Hepatocyte (in vitro differentiated cells): ENCODE data around the gene CHCHD5. TPM values are rescaled to one million over a fixed set of nuclear protein-coding genes. Genes with fewer than 3 reads are reported as not detected.

Source experiments
- DNase-seq: peaks from one replicate; pipeline ENCODE4 v3.0.0-alpha.2; 2016; ENCODE audit warnings: low spot score
- H2AFZ ChIP-seq: fragments of 200-600 bp; sonication (generic); 2 replicates; pipeline ENCODE4 v1.6.0; 2016; ENCODE audit warnings: antibody characterized with exemption, mild to moderate bottlenecking
- H3K27ac ChIP-seq: fragments of 200-600 bp; sonication (generic); 2 replicates; pipeline ENCODE4 v1.5.1; 2016; ENCODE audit warnings: mild to moderate bottlenecking
- H3K27me3 ChIP-seq: fragments of 200-600 bp; sonication (generic); 2 replicates; pipeline ENCODE4 v1.6.1; 2016
- H3K36me3 ChIP-seq: fragments of 200-600 bp; sonication (generic); replicated peaks from 2 replicates; pipeline ENCODE4 v1.5.1; 2016; ENCODE audit warnings: low read depth; ENCODE audit not compliant: insufficient read depth
- H3K4me1 ChIP-seq: fragments of 200-600 bp; sonication (generic); 2 replicates; pipeline ENCODE4 v1.5.1; 2016; ENCODE audit warnings: mild to moderate bottlenecking, moderate library complexity; ENCODE audit not compliant: insufficient read depth
- H3K4me2 ChIP-seq: fragments of 200-600 bp; sonication (generic); 2 replicates; pipeline ENCODE4 v1.6.0; 2016
- H3K4me3 ChIP-seq: fragments of 200-600 bp; sonication (generic); 2 replicates; pipeline ENCODE4 v1.5.1; 2016; ENCODE audit warnings: mild to moderate bottlenecking
- H3K79me2 ChIP-seq: fragments of 200-600 bp; sonication (generic); 2 replicates; pipeline ENCODE4 v1.6.0; 2017; ENCODE audit warnings: mild to moderate bottlenecking
- H3K9me2 ChIP-seq: fragments of 200-600 bp; sonication (generic); replicated peaks from 2 replicates; pipeline ENCODE4 v1.6.0; 2017; ENCODE audit warnings: mild to moderate bottlenecking; ENCODE audit not compliant: insufficient read depth
- H3K9me3 ChIP-seq: fragments of 200-600 bp; sonication (generic); 2 replicates; pipeline ENCODE4 v1.5.1; 2016; ENCODE audit warnings: low read depth, mild to moderate bottlenecking
- H4K20me1 ChIP-seq: fragments of 200-600 bp; sonication (generic); 2 replicates; pipeline ENCODE4 v1.6.0; 2016; ENCODE audit warnings: mild to moderate bottlenecking; ENCODE audit not compliant: insufficient read depth, poor library complexity, severe bottlenecking
- EZH2 ChIP-seq: fragments of 200-600 bp; sonication (generic); IDR thresholded peaks from 2 replicates; pipeline ENCODE4 v1.6.1; 2016; ENCODE audit warnings: antibody characterized with exemption, mild to moderate bottlenecking, borderline replicate concordance
- EZH2phosphoT487 ChIP-seq: fragments of 200-600 bp; sonication (generic); IDR thresholded peaks from one replicate; pipeline ENCODE4 v1.6.1; 2018; ENCODE audit warnings: antibody characterized with exemption, mild to moderate bottlenecking, low read depth, moderate library complexity; ENCODE audit not compliant: unreplicated experiment, severe bottlenecking
- WGBS: methylation state at CpG from one replicate; pipeline ENCODE4 v1.1.6; 2016; ENCODE audit warnings: low lambda C conversion rate; ENCODE audit errors: missing lambda C conversion rate; 5-methylcytosine and 5-hydroxymethylcytosine counted together
- polyA plus RNA-seq: library from polyadenylated mRNA; unstranded; fragments of >200 nt; fragmentation: Nextera tagmentation; extraction: Ambion mirVana; gene quantifications from 2 replicates; pipeline ENCODE4 v1.2.1, GENCODE V29; 2016
- total RNA-seq: library from RNA; depleted of rRNA; stranded (reverse); fragments of >200 nt; gene quantifications from 2 replicates; pipeline ENCODE4 v1.2.3, GENCODE V29; 2014
- TF ChIP-seq, protein P1 (sequence below): fragments of 200-600 bp; sonication (generic); IDR thresholded peaks from 2 replicates; pipeline ENCODE4 v1.5.1; 2016; ENCODE audit warnings: antibody characterized with exemption, mild to moderate bottlenecking; ENCODE audit not compliant: poor library complexity

The CHCHD5 gene
- total and polyA plus RNA-seq, 2 experiments from 2014 or later = 19.1 to 67.3 TPM

DNA sequence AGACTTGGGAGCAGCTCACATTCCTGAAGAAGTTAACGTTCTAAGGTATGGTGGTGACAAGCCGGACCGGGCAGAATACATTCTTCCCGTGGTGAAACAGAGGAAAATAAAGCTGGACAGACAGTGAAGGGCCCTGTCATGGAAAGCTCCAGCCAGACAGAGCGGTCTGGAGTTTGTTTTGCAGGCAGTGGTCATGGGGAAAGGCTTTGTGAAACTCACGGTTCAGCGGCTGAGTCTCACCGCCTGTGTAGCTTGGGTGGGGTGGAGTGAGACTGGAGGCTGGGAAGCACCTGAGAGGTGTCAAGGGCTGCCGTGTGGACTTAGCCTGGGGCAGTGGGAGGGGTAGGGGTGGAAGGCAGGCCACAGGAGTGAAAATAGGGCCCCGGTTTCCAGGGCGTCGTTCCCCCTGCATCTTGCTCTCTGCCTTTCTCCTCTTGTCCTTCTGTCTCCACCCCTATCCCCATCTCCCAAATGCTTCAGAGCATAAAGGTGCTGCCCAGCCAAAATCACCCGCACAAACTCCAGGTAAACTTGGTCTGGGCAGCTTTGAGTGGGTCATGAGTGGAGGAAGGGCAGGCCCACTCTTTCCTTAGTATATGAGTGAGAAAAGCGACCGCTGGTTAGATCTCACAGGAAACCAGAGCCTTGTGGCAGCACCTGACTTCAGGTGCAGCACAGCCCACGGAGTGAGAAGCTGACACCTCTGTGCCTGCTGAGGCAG is 49.9 kb downstream of the CHCHD5 start:
- Histone ChIP-seq H2AFZ (no peak overlapping the region), H3K4me2 (no peak overlapping the region)

DNA sequence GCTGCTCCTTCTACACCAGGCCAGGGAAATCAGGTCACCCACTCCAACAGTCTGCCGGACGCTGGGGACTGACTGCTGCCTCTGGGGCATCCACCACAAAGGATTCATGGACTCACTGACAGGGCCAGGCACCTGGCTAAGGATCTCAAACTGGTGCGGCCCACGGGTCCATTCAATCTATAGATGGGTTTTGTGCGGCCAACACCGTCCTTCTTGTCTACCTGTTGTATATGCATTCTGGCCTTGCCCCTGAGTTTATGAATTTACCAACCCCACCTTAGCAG is 50.4 kb downstream of the CHCHD5 start:
- Histone ChIP-seq H3K27ac (no peak overlapping the region), H3K4me1 (peaks cover 11% of the 10 kb centered on the region), H3K4me3 (no peak overlapping the region), H3K27me3 (no peaks in the 10 kb centered on the region), H4K20me1 (no peaks in the 10 kb centered on the region), H3K4me2 (no peak overlapping the region), H3K36me3 (no peaks in the 10 kb centered on the region), H3K9me3 (no peaks in the 10 kb centered on the region), H2AFZ (no peak overlapping the region), H3K79me2 (no peaks in the 10 kb centered on the region), H3K9me2 (no peaks in the 10 kb centered on the region)
- WGBS = 95% methylated on average over 6 of the region's 6 CpGs
- DNase-seq = no peak
- TF ChIP-seq, protein P1, sequence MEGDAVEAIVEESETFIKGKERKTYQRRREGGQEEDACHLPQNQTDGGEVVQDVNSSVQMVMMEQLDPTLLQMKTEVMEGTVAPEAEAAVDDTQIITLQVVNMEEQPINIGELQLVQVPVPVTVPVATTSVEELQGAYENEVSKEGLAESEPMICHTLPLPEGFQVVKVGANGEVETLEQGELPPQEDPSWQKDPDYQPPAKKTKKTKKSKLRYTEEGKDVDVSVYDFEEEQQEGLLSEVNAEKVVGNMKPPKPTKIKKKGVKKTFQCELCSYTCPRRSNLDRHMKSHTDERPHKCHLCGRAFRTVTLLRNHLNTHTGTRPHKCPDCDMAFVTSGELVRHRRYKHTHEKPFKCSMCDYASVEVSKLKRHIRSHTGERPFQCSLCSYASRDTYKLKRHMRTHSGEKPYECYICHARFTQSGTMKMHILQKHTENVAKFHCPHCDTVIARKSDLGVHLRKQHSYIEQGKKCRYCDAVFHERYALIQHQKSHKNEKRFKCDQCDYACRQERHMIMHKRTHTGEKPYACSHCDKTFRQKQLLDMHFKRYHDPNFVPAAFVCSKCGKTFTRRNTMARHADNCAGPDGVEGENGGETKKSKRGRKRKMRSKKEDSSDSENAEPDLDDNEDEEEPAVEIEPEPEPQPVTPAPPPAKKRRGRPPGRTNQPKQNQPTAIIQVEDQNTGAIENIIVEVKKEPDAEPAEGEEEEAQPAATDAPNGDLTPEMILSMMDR = no peak
- TF ChIP-seq EZH2 (no peak), EZH2phosphoT487 (no peak)

More for the DNA sequence above, 49.9 kb downstream of the CHCHD5 start:
- H3K79me2 ChIP-seq = no peaks in the 10 kb centered on the region
- WGBS = 76% methylated on average over 15 of the region's 16 CpGs
- H3K9me3 ChIP-seq = no peaks in the 10 kb centered on the region
- no peaks in the 10 kb centered on the region for H3K36me3 ChIP-seq
- peak overlapping the region; percentile 55 for H3K27ac ChIP-seq
- no peak overlapping the region for H3K4me3 ChIP-seq
- no peaks in the 10 kb centered on the region for H3K27me3 ChIP-seq
- DNase-seq = peak; percentile 44
- H4K20me1 ChIP-seq = no peaks in the 10 kb centered on the region
- H3K9me2 ChIP-seq = no peaks in the 10 kb centered on the region
- no peak for TF ChIP-seq EZH2
- no peak for TF ChIP-seq EZH2phosphoT487
- TF ChIP-seq, protein P1 = no peak
- H3K4me1 ChIP-seq = peaks cover 11% of the 10 kb centered on the region

DNA sequence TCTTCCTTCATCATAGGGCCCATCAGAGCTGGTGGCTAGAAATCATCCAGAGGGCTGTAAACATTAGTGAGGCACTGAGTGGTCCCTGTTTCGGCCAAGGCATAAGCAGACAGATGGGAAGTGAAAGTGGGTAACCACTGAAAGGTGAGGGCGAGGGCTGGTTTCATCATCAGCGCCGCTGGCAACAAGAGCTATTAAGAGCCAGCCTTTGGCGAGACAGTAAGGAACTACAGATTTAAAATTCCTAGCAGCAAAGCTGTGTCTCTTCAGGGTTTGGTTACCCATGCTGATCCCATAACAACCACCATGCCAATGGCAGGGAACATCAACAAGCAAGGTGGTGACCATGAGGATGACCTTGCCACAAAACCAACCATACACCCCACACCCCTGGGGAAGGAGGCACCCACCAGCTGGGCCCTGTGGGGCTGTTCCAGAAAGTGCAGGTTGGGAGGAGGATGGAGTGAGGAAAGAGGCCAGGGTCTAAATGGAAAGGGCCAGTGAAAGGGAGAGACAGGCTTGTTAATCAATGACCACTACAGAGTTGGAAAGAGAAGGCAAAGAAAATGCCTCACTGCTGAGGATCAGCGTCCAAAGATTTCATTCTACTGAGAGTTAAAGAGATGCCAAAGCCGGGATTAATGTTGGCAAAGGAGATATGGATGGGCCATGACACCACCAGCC is 52.3 kb downstream of the CHCHD5 start:
- Histone ChIP-seq H3K9me3 (no peaks in the 10 kb centered on the region), H3K27me3 (no peaks in the 10 kb centered on the region), H3K4me3 (no peak overlapping the region), H2AFZ (no peak overlapping the region), H3K4me1 (no peaks in the 10 kb centered on the region), H3K27ac (no peak overlapping the region), H3K79me2 (no peaks in the 10 kb centered on the region), H4K20me1 (no peaks in the 10 kb centered on the region), H3K4me2 (no peak overlapping the region), H3K36me3 (no peaks in the 10 kb centered on the region), H3K9me2 (no peaks in the 10 kb centered on the region)
- no peak for DNase-seq
- TF ChIP-seq, protein P1 = no peak
- TF ChIP-seq EZH2phosphoT487 (no peak), EZH2 (no peak)
- WGBS = 86% methylated on average over 7 of the region's 7 CpGs
